Right lobe of liver (tissue), 6 donors: Measurements from ENCODE around the gene ZNF709. TPM values are rescaled to one million over a fixed set of nuclear protein-coding genes. Genes with fewer than 3 reads are reported as not detected.

Experiments used
- ATAC-seq, 4 donors: fragments of 200-7000 bp; cut with Tn5 transposase; one replicate each; pipeline ENCODE4 v1.9.1; 2020; ENCODE audit warnings: mild to moderate bottlenecking in 4 of 4, moderate library complexity in 4 of 4
- DNase-seq, 3 donors: peaks; one replicate each; pipeline ENCODE4 v3.0.0-alpha.2; 2020
- H3K27ac ChIP-seq, 3 donors: fragments of 200-600 bp; one replicate each; pipeline ENCODE4 v1.8.0; 2022
- H3K27me3 ChIP-seq, 2 donors: fragments of 200-600 bp; one replicate each; pipeline ENCODE4 v1.8.0; 2022
- H3K36me3 ChIP-seq, 4 donors: fragments of 200-600 bp; sonication (generic) in 1 of 4; one replicate each; pipeline versions ENCODE4 v1.5.1 to v1.8.0; 2017 to 2022; ENCODE audit warnings: control low read depth in 1 of 4
- H3K4me1 ChIP-seq, 4 donors: fragments of 200-600 bp; sonication (generic) in 1 of 4; one replicate each; pipeline versions ENCODE4 v1.5.1 to v1.8.0; 2017 to 2022; ENCODE audit warnings: control low read depth in 1 of 4
- H3K4me3 ChIP-seq, 3 donors: fragments of 200-600 bp; one replicate each; pipeline ENCODE4 v1.8.0; 2022
- H3K9me3 ChIP-seq, 4 donors: fragments of 200-600 bp; sonication (generic) in 1 of 4; one replicate each; pipeline versions ENCODE4 v1.5.1 to v1.8.0; 2017 to 2022; ENCODE audit warnings: control low read depth in 1 of 4
- CTCF ChIP-seq, 4 donors: fragments of 200-600 bp in 3 of 4; fragments of 450-650 bp in 1 of 4; IDR thresholded peaks; one replicate each; pipeline versions ENCODE4 v1.5.1 to v1.8.0; 2016 to 2022; ENCODE audit warnings: antibody characterized with exemption in 4 of 4, mild to moderate bottlenecking in 2 of 4
- WGBS: methylation state at CpG from one replicate; pipeline ENCODE4 v1.1.6; 2018; ENCODE audit warnings: low coverage, low lambda C conversion rate; ENCODE audit not compliant: insufficient coverage; ENCODE audit errors: missing lambda C conversion rate; 5-methylcytosine and 5-hydroxymethylcytosine counted together
- intact Hi-C, 2 donors: fragments of 100-400 bp; cut with DNase I; formaldehyde crosslinking; loops; one replicate each; pipeline versions ENCODE4 v1.11.2 to v1.14.1; 2022
- small RNA-seq, 2 experiments: library from RNA; depleted of rRNA; stranded (forward); fragments of <200 nt; gene quantifications; one replicate each; pipeline ENCODE3, GENCODE V24; 2016
- total RNA-seq, 6 experiments: library from RNA; depleted of rRNA in 2 of 6; stranded (reverse); fragments of >200 nt in 2 of 6; fragmentation: NEBNext Ultra II Directional in 3 of 6; extraction: Animal tissue kit (Norgen Biotek cat#: 25700) in 3 of 6; gene quantifications; one replicate each; pipeline versions ENCODE4 v1.1.0 to v1.2.4, GENCODE V29; 2016 to 2023
- donor health status: DM: no; HTN: yes; CAD: no.
- donor health status: DM: no; HTN: no; CAD: no.
- donor health status: DM: no; HTN: no; CAD: no.
- donor health status: DM: no; HTN: yes; CAD: no.
- donor health status: DM: no; HTN: yes; CAD: no.

The ZNF709 gene
- total RNA-seq, 6 experiments from 2014 or later, result 0.22 to 0.97 (median 0.49) TPM; not detected in 1

GRCh38 chr19:12411893-12412292 is 72.7 kb downstream of the ZNF709 start:
- no peaks in the 10 kb centered on the region for H3K36me3 ChIP-seq
- no peak overlapping the region for H3K4me3 ChIP-seq
- peaks cover 0 to 7% (median 0%) of the 10 kb centered on the region in 4 donors for H3K9me3 ChIP-seq
- intact Hi-C loops, result no loop called here
- no peaks in the 10 kb centered on the region for H3K4me1 ChIP-seq
- ATAC-seq (no peak), DNase-seq (no peak)
- no peak overlapping the region for H3K27ac ChIP-seq
- TF ChIP-seq CTCF (IDR thresholded peaks at IDR 0.05), result no peak
- whole genome bisulfite sequencing, result 100% methylated on average over 2 of the region's 2 CpGs
- no peaks in the 10 kb centered on the region for H3K27me3 ChIP-seq

Small RNAs within 50 kb of the gene (small RNA-seq; reads per million reads assigned to genes)
- 0 reads per million in 2 experiments for gene MTCO1P27
- 0 reads per million in 2 experiments for gene PPIAP20

Other genes starting within 250 kb of the ZNF709 start
- 10 to 100 TPM in 1 of 6 experiments, 1 to 10 TPM in 5; 4.9 to 11.6 (median 6.2) TPM for gene ZNF44, start 189.9 kb downstream of the ZNF709 start, total RNA-seq
- 1 to 10 TPM; 2.4 to 4.5 (median 3.6) TPM for gene ZNF563, start 151.2 kb downstream of the ZNF709 start, total RNA-seq
- gene ZNF442, start 119.1 kb downstream of the ZNF709 start, total RNA-seq, result 1 to 10 TPM in 3 of 6 experiments, under 1 TPM in 3; 0.56 to 2.3 (median 1.3) TPM
- gene ZNF799, start 83.5 kb downstream of the ZNF709 start, total RNA-seq, result 1 to 10 TPM; 2.3 to 2.8 (median 2.7) TPM
- gene ZNF443, start 43.8 kb downstream of the ZNF709 start, total RNA-seq, result 1 to 10 TPM in 5 of 6 experiments, under 1 TPM in 1; 1.00 to 3.1 (median 2.8) TPM
- 1 to 10 TPM; 3.1 to 8.1 (median 5.3) TPM for gene ZNF564, start 66.7 kb upstream of the ZNF709 start, total RNA-seq
- gene ZNF490, start 126.0 kb upstream of the ZNF709 start, total RNA-seq, result 1 to 10 TPM; 3.6 to 7.0 (median 4.3) TPM
- gene ZNF791, start 126.1 kb upstream of the ZNF709 start, total RNA-seq, result 10 to 100 TPM in 1 of 6 experiments, 1 to 10 TPM in 5; 5.5 to 10.7 (median 7.8) TPM
- gene MAN2B1, start 181.9 kb upstream of the ZNF709 start, total RNA-seq, result 10 to 100 TPM; 32.7 to 76.5 (median 53.6) TPM
- 1 to 10 TPM; 2.5 to 6.2 (median 4.2) TPM for gene WDR83, start 182.0 kb upstream of the ZNF709 start, total RNA-seq
- gene DHPS, start 197.1 kb upstream of the ZNF709 start, total RNA-seq, result 10 to 100 TPM; 29.5 to 60.5 (median 45.8) TPM
- not detected for gene GNG14, start 203.2 kb upstream of the ZNF709 start, total RNA-seq
- 1 to 10 TPM; 1.6 to 4.9 (median 2.6) TPM for gene FBXW9, start 211.8 kb upstream of the ZNF709 start, total RNA-seq
- 10 to 100 TPM; 14.8 to 28.7 (median 19.6) TPM for gene TNPO2, start 239.1 kb upstream of the ZNF709 start, total RNA-seq
- 100 to 1,000 TPM in 4 of 6 experiments, 10 to 100 TPM in 2; 69.8 to 244 (median 106) TPM for gene TRIR, start 249.9 kb upstream of the ZNF709 start, total RNA-seq